HG03469 (cell line): ENCODE measurements around the gene PPM1A.

ENCODE experiments used
- ATAC-seq: cut with Tn5 transposase; IDR thresholded peaks from one replicate; pipeline ENCODE4 v1.9.1; 2021; ENCODE audit warnings: mild to moderate bottlenecking, moderate library complexity, moderate number of reproducible peaks; ENCODE audit not compliant: unreplicated experiment

Gene PPM1A

GRCh38 chr14:60248697-60249318 is at the start of gene PPM1A:
Gene PPM1A (plus strand): TSS chr14:60249221. CDS start chr14:60282704, 33,483 bp downstream.
- peak; percentile 54 for ATAC-seq

GRCh38 chr14:60199321-60199720 is 49.7 kb upstream of the PPM1A start:
- ATAC-seq = no peak

DNA sequence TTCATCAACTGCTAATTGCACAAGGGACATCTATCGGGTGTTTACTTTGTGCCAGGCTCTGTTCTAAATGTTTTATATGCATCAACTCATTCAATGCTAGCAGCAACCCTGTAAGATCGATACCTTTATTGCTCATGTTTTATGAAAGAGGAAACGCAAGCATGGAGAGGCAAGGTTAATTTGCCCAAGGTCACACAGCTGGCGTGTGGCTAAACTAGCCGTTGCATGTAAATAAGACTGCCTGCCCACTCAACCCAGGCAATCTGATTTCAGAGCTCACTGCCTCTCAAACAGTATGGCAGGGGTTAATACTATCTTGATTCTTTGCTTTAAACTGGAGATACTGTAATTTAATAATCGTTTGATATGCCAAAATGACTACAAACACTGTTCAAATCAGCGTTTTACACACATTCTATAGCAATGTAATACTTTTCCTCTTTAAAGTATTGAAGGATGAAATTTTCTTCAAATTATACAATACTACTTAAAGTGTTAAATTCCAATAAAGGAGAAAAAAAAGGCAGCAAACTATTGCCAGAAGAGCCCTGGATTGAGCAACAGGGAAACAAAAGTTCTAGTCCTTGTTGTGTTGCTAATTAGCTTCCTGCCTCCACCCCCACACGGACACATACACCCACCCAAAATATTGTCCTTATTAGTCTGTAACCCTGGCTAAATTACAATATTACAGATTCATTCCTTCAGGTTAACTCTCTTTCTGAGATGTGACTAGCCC is 44.7 kb upstream of the PPM1A start:
- peak; percentile 74 for ATAC-seq

- peak; percentile 35 for ATAC-seq
These were observed 43.9 kb upstream of the PPM1A start for GRCh38 chr14:60204843-60205774.

DNA sequence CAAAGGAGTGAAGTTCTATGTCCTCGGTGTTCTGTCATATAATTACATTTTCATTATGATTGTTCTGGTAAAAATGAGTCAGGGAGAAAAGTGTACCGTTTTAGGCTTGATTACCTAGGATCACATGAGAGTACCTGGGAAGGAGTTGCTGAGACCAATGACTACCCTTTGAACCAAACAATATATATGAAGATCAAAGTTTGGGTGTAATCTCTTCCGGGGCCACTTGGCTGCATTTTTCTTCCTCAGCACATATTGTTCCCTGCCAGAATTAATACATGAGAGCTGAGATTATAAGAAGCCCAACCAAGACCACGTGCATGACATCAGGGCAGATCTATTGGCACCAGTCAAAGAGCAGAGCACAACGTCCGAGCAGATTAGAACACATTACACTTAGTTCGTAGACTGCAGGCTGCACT is 42.8 kb upstream of the PPM1A start:
- ATAC-seq = no peak

DNA sequence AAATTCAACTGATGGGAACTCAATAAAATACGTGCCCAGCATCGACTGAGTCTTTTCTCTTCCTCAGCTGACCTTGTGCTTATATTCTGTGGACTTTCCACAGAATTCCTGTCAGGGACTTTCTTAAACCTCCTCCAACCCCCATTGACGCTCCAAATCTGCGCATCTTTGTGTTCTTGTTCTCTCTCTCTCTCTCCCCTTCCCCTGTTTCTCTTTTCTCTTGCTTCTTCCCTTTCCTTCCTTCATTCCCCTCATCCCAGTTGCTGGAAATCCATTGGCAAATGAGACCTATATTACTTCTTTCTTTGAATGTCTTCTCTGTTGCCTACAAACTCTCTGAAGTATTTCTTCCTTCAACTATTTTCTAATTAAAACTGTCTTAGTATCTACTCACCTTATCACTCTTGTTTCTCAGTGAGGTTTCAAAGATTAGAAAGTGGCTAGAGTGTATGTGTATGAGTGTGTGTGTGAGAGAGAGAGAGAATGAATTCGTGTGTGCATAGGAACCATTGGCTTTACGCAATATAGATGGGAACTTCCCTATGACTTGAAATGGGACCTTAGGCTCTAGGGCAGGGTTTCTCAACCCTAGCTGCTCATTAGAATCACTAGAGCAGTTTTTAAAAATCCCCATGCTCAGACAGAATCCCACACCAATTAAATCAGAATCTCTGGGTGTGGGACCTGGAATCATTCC is 42.0 kb upstream of the PPM1A start:
- no peak for ATAC-seq

DNA sequence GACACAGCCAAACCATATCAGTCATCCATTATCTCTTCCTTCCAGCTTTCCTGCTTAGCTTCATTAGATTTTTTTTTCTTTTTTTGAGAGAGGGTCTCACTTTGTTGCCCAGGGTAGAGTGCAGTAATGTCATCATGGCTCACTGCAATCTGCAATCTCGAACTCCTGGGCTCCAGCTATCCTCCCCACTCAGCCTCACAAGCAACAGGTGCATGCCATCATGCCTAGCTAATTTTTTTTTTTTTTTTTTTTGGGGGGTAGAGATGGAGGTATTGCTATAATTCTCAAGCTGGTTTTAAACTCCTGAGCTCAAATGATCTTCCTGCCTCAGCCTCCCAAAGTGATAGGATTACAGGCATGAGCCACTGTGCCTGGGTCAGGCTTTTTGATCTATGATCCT is 38.3 kb upstream of the PPM1A start:
- no peak for ATAC-seq

DNA sequence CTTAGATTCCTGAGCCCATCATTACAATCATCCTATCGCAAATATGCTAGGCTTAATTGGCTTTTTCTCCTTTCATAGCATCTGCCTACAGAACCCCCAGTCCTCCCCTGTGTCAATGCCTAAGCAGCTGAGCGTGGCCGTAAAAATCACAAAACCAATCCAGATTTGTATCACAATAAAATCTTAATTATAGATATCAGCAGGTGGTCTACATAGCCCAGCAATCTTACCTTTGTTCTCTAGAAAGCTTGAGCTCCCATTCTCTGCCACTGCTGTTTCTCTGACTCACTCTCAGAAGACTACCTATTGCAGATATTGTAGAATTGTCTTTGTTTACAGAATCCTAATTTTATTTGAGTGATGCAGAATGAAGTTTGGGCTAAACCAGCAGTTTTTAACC is 37.9 kb upstream of the PPM1A start:
- ATAC-seq = no peak

DNA sequence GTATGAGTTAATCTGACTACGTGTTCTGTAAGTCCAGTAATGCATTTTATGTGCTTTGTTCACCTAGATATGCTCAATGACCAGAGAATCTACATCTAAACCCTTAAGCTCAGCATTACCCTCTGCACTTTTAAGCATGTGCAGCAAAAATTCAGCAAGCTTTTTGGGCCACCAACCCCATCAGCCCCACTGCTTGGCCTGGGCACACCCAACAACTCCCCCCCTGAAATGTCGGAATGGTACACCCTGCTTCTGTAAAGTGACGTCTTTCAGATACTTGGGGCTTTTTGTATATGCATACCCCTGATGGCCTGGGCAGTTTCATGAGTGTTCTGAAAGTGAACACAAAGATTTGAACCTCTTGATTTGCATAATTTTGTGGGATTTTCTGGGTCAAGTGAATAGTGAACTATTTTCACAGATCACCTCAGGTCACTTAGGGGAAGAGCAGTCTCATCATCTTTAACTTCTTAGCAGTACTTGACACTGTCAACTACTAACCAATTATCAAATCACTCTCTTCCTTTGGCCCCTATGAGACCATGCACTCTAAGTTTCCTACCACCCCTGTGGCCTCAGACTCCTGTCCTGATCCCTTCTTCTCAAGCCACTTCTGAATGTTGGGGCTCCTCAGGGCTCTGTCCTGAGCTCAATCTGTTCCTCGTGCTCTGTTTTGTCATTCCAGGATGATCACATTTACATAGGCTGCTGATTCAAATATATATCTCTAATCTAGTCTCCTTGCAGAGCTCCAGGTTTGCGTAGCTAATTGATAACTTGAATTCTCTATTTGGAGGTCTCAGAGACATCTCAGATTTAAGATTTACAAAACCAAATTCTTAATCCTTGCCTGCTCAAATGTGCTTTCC is 36.3 kb upstream of the PPM1A start:
- ATAC-seq = peak; percentile 91

GRCh38 chr14:60214003-60214402 is 35.0 kb upstream of the PPM1A start:
- ATAC-seq = no peak

DNA sequence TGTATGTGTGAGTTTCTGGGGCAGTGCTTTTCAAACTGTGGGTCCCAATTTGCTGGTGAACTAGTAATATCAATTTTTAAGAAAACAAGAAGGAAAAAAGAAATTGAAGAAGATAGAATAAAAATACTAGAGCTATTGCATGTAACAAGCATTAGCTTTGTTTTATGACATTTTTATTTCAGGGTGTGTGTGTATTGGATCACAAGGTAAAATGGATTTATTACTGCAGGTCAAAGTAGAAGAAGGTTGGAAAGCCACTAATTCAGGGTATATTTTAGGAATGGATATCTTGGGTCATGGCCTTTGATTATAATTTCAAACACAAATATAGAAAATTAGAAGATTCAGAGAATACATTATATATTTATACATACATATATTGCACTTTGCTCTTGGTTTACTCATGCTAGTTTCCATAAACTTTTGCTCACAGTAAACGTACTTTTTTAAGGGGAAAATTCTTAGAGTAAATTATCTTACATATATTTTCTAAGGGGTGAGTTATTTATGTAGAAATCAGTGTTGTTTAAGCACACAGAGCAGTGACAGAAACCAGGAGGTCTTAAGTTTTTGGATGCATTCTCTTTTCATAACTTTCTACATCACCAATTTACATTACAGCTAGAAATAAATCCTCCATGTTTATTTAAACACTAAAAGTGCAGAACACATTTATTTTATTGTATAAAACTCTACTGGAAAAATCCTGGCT is 34.5 kb upstream of the PPM1A start:
- no peak for ATAC-seq

DNA sequence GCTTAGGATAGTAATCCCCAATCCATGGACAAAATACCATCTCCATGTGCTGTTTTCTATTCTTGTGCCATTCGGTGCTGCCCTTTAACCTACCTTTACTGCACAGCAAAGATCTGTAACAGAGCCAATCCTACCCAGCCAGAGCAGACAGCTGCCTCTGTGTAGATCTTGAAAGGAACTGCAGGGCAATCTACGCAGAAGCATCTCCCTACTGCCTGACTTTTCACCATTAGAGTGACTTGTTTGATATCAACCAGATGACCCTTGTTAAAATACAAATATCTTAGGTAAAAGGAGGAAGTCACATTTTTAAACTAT is 33.9 kb upstream of the PPM1A start:
- ATAC-seq = no peak

DNA sequence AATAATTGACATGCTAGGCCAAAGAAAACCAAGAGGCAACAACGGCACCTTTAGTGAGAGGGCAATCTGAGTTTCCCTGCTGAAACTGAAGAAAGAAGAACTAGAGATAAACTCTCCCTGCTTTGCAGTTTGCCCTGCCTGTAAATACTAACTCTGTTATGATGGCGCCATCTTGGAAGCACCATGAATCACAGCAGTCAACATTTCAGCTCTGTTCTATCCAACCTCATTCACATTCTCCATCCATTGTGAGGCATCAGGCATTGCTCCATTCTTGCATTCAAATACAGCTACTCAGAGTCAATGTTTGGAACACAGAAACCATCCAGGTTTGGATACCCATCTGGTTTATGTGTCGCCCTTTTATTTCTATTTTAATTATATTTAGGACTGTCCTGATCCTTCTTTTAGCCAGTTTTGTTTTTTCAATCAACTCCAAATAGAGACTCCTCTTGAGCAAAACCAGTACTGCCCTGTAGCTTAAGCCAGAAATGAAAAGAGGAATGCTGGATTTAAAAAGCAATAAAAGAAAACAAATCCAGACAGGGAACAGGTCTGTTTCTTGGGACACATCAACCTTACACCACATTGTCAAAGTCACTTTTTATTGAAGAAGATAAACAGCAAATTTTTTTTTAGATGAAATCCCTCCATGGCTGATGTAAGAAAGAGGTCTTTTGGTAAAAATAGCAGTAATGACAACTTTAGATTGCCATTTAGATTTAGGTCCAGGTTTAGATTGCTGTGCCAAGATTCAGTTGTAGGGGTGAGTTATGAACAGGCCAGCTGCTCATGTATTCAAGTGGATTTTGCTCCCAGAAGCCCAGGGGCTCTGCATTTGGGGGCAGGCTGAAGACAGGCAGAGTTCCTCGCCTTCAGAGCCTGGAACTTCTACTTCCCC is 33.3 kb upstream of the PPM1A start:
- no peak for ATAC-seq

DNA sequence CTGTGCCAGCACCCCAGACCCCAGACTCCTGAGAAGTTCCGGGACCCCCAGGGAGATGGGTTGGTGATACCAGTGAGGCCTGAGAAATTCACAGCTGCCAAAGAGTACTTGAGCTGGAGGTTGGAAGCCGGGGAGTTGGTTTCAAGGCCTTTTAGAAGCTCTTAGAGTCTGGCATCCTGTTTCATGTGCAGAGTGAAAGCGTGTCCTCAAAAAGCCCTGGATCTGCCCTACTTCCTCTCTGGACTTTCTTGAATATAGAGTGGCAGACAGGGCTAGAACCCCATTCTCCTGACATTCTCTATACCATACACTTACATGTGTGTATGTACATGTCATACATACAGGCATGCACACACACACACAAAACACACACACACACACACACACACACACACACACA is 31.3 kb upstream of the PPM1A start:
- ATAC-seq = no peak

GRCh38 chr14:60220084-60220483 is 28.9 kb upstream of the PPM1A start:
- peak; percentile 37 for ATAC-seq

GRCh38 chr14:60220917-60221316 is 28.1 kb upstream of the PPM1A start:
- ATAC-seq = no peak

GRCh38 chr14:60221457-60221856 is 27.6 kb upstream of the PPM1A start:
- ATAC-seq = no peak

- no peak for ATAC-seq
These were observed 26.2 kb upstream of the PPM1A start for GRCh38 chr14:60222820-60223219.
